ENCODE data around the gene HOXD3.

DNA sequence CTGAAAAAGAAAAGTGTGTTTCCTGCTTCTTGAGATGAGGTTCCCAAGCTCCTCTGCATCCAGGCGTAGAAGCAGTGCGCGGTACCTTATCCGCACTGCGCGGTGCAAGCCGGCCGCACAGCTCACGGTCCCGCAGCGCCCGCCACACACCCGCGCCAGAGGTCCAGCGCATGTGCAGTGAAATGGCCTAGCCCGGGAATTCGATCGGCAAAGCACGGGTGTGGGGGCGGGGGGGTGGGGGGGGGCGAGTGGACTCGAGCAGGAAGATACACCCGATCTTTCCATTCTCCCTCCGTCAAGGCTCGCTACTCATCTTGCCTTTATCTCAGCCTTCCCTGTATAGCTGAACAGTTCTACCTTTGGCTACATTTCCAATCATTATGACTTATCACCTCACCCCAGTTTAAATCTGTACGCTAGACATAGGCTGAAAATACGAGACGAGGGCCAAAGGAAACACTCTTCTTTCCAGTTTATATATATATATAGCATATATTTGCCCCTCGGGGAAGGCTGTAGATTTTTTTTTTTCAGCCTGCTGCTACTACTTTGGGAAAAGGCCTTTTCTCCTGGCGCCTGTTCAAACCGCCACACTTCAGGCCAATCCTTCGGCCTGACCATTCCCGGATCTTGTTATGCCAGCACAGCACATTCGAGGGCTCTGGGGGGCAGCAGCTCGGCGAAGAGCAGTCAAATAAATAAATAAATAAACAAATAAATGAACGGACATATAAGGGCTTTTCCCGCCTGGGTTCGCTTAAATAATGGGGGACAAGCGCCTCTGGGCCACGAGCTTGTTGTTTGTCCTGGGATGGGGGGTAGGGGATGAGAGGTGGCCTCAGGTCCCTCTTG lies 17.2 kb upstream of the HOXD3 start:
- TF ChIP-seq EZH2 (IDR thresholded peaks at IDR 0.05; ENCODE audit: low read length): no peak
- TF ChIP-seq, protein P1, sequence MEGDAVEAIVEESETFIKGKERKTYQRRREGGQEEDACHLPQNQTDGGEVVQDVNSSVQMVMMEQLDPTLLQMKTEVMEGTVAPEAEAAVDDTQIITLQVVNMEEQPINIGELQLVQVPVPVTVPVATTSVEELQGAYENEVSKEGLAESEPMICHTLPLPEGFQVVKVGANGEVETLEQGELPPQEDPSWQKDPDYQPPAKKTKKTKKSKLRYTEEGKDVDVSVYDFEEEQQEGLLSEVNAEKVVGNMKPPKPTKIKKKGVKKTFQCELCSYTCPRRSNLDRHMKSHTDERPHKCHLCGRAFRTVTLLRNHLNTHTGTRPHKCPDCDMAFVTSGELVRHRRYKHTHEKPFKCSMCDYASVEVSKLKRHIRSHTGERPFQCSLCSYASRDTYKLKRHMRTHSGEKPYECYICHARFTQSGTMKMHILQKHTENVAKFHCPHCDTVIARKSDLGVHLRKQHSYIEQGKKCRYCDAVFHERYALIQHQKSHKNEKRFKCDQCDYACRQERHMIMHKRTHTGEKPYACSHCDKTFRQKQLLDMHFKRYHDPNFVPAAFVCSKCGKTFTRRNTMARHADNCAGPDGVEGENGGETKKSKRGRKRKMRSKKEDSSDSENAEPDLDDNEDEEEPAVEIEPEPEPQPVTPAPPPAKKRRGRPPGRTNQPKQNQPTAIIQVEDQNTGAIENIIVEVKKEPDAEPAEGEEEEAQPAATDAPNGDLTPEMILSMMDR (optimal IDR thresholded peaks at IDR 0.05 in 1 of 3, IDR thresholded peaks at IDR 0.05 in 1 of 3, conservative IDR thresholded peaks at IDR 0.05 in 1 of 3; ENCODE audit: extremely low read depth in 1 of 3, insufficient read depth in 2 of 3, low read length in 3 of 3): no peak

Data from keratinocyte (primary cell).